Fibroblast of skin of back (primary cell): ENCODE results near the gene HNRNPA3.
"Not testable (repeated sequence)": the region's sequence is repeated elsewhere in the genome, so short reads cannot be mapped to it uniquely, and the experiment has no call there.

Source experiments
- DNase-seq: peaks from one replicate; pipeline ENCODE4 v3.0.0-alpha.2; 2013

HNRNPA3 gene

GRCh38 chr2:177188482-177189469 lies 23.8 kb upstream of the HNRNPA3 start:
- DNase-seq = no peak

GRCh38 chr2:177190941-177191340 lies 21.7 kb upstream of the HNRNPA3 start:
- DNase-seq = no peak

GRCh38 chr2:177192788-177193187 lies 19.8 kb upstream of the HNRNPA3 start:
- no peak for DNase-seq

- DNase-seq = no peak
These were observed 19.4 kb upstream of the HNRNPA3 start for GRCh38 chr2:177193240-177193639.

- no peak for DNase-seq
These were observed 17.4 kb upstream of the HNRNPA3 start for GRCh38 chr2:177195194-177195593.

- not testable (repeated sequence) for DNase-seq
These were observed 12.2 kb upstream of the HNRNPA3 start for GRCh38 chr2:177200419-177200818.

- DNase-seq = no peak
These were observed 10.7 kb upstream of the HNRNPA3 start for GRCh38 chr2:177201919-177202346.

GRCh38 chr2:177204417-177204816 lies 8.2 kb upstream of the HNRNPA3 start:
- no peak for DNase-seq

GRCh38 chr2:177207101-177207500 lies 5.5 kb upstream of the HNRNPA3 start:
- DNase-seq = no peak

GRCh38 chr2:177211169-177211568 lies 1.4 kb upstream of the HNRNPA3 start:
- DNase-seq = no peak

- DNase-seq = no peak
These were observed 953 bp upstream of the HNRNPA3 start for GRCh38 chr2:177211576-177212105.

- peak; percentile 90 for DNase-seq
These were observed 580 bp downstream of the HNRNPA3 start for GRCh38 chr2:177212891-177213856.

GRCh38 chr2:177217247-177217843 lies 4.8 kb downstream of the HNRNPA3 start:
- DNase-seq = no peak

- DNase-seq = not testable (repeated sequence)
These were observed 7.2 kb downstream of the HNRNPA3 start for GRCh38 chr2:177219787-177220186.

- DNase-seq = no peak
These were observed 8.9 kb downstream of the HNRNPA3 start for GRCh38 chr2:177221534-177221933.

GRCh38 chr2:177221970-177222369 lies 9.4 kb downstream of the HNRNPA3 start:
- no peak for DNase-seq

- not testable (repeated sequence) for DNase-seq
These were observed 10.8 kb downstream of the HNRNPA3 start for GRCh38 chr2:177223436-177223835.

GRCh38 chr2:177225965-177226360 lies 13.4 kb downstream of the HNRNPA3 start:
- no peak for DNase-seq

GRCh38 chr2:177229442-177230242 lies 17.0 kb downstream of the HNRNPA3 start:
- no peak for DNase-seq

GRCh38 chr2:177231270-177231669 lies 18.7 kb downstream of the HNRNPA3 start:
- no peak for DNase-seq

GRCh38 chr2:177232098-177232704 lies 19.6 kb downstream of the HNRNPA3 start:
- DNase-seq = no peak
